H1 (cell line): ENCODE results near the gene ZC3H18. TPM values are rescaled to one million over a fixed set of nuclear protein-coding genes. Genes with fewer than 3 reads are reported as not detected.

Source experiments
- CEBPB ChIP-seq: IDR thresholded peaks from 2 replicates; pipeline ENCODE4 v1.6.1; 2012; ENCODE audit warnings: low read depth, low read length
- EGR1 ChIP-seq: IDR thresholded peaks from 2 replicates; pipeline ENCODE4 v1.6.1; 2011; ENCODE audit warnings: low read depth, low read length, borderline replicate concordance
- EZH2 ChIP-seq: fragments of 200-600 bp; sonication (generic); IDR thresholded peaks from 2 replicates; pipeline ENCODE4 v1.7.1; 2012; ENCODE audit warnings: low read depth, mild to moderate bottlenecking, moderate library complexity, low read length, inconsistent platforms; ENCODE audit not compliant: severe bottlenecking
- FOSL1 ChIP-seq: IDR thresholded peaks from 2 replicates; pipeline ENCODE4 v1.6.1; 2011; ENCODE audit warnings: mild to moderate bottlenecking, low read depth, low read length, moderate library complexity; ENCODE audit not compliant: insufficient read depth
- GTF2F1 ChIP-seq: IDR thresholded peaks from 2 replicates; pipeline ENCODE4 v1.6.1; 2012; ENCODE audit warnings: low read depth, low read length, improper control_type of control experiment, borderline replicate concordance
- MAX ChIP-seq: IDR thresholded peaks from 2 replicates; pipeline ENCODE4 v1.6.1; 2012; ENCODE audit warnings: inconsistent platforms
- POLR2A ChIP-seq, 2 experiments: IDR thresholded peaks; 1 replicate in 1 of 2; 2 replicates in 1 of 2; pipeline ENCODE4 v1.6.1; 2011; ENCODE audit warnings: low read depth in 2 of 2, low read length in 2 of 2, mild to moderate bottlenecking in 2 of 2; ENCODE audit errors: control extremely low read depth in 1 of 2
- RBBP5 ChIP-seq: IDR thresholded peaks from 2 replicates; pipeline ENCODE4 v1.7.1; 2012; ENCODE audit warnings: low read depth, mild to moderate bottlenecking, inconsistent platforms, low read length, moderate library complexity, borderline replicate concordance
- RXRA ChIP-seq: IDR thresholded peaks from 2 replicates; pipeline ENCODE4 v1.6.1; 2011; ENCODE audit warnings: low read depth, mild to moderate bottlenecking, low read length, moderate library complexity; ENCODE audit not compliant: insufficient read depth
- SAP30 ChIP-seq: fragments of 300-600 bp; sonication (generic); IDR thresholded peaks from 2 replicates; pipeline ENCODE4 v1.7.1; 2012; ENCODE audit warnings: low read length, moderate library complexity, mild to moderate bottlenecking, inconsistent platforms; ENCODE audit not compliant: insufficient read depth, insufficient replicate concordance
- TAF1 ChIP-seq: IDR thresholded peaks from 2 replicates; pipeline ENCODE4 v1.6.1; 2011; ENCODE audit warnings: mild to moderate bottlenecking, low read depth, low read length
- polyA plus RNA-seq, 7 experiments: library from polyadenylated mRNA; depleted of rRNA in 3 of 7; stranded (reverse) in 5 of 7; unstranded in 2 of 7; fragments of >200 nt in 5 of 7; fragments of 200-250 nt in 2 of 7; gene quantifications; 1 replicate in 5 of 7; 2 replicates in 1 of 7; 4 replicates in 1 of 7; pipeline versions ENCODE4 v1.2.1 to v1.2.3, GENCODE V29; 2011 to 2013; ENCODE audit warnings: missing spikeins in 2 of 7, mixed read lengths in 2 of 7
- total RNA-seq: library from RNA; stranded (reverse); fragmentation: NEBNext Ultra II Directional; extraction: Animal tissue kit (Norgen Biotek cat#: 25700); gene quantifications from 2 replicates; pipeline ENCODE4 v1.2.1, GENCODE V29; 2021

The ZC3H18 gene
- total and polyA plus RNA-seq, 2 of the 8 experiments (the other 6 are each of a cell fraction or from before 2014, with no cell fraction given), result 12.1 to 73.2 TPM

- TF ChIP-seq EZH2 (no peak), TAF1 (no peak), GTF2F1 (no peak), EGR1 (no peak), POLR2A (IDR thresholded peaks at IDR 0.05; ENCODE audit: control extremely low read depth in 1 of 2, low read depth in 2 of 2, low read length in 2 of 2) (no peak), RBBP5 (no peak), MAX (no peak), FOSL1 (no peak), RXRA (no peak), CEBPB (no peak), SAP30 (no peak)
Measured at GRCh38 chr16:88541831-88542616, 28.2 kb upstream of the ZC3H18 start (continued).
